Measurements from ENCODE around the gene NACA2.

DNA sequence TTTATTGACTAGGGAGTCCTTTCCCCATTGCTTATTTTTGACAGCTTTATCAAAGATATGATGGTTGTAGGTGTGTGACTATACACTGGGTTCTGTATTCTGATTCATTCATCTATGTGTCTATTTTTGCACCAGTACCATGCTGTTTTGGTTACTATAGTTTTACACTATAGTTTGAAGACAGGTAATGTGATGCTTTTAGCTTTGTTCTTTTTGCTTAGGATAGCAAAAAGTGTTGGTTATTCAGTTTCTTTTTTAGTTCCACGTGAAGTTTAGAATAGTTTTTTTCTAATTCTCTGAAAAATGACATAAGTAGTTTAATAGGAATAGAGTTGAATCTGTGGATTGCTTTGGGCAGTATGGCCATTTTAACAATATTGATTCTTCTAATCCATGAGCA, 50.1 kb downstream of the NACA2 start:
- TF ChIP-seq, protein P1, sequence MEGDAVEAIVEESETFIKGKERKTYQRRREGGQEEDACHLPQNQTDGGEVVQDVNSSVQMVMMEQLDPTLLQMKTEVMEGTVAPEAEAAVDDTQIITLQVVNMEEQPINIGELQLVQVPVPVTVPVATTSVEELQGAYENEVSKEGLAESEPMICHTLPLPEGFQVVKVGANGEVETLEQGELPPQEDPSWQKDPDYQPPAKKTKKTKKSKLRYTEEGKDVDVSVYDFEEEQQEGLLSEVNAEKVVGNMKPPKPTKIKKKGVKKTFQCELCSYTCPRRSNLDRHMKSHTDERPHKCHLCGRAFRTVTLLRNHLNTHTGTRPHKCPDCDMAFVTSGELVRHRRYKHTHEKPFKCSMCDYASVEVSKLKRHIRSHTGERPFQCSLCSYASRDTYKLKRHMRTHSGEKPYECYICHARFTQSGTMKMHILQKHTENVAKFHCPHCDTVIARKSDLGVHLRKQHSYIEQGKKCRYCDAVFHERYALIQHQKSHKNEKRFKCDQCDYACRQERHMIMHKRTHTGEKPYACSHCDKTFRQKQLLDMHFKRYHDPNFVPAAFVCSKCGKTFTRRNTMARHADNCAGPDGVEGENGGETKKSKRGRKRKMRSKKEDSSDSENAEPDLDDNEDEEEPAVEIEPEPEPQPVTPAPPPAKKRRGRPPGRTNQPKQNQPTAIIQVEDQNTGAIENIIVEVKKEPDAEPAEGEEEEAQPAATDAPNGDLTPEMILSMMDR (IDR thresholded peaks at IDR 0.05): no peak
- TF ChIP-seq NR3C1 (CRISPR knock-in tag; conservative IDR thresholded peaks at IDR 0.05; ENCODE audit: low read depth) (no peak), TCF7 (CRISPR knock-in tag; IDR thresholded peaks at IDR 0.05; ENCODE audit: low read depth) (no peak), JUN (CRISPR knock-in tag; IDR thresholded peaks at IDR 0.05) (no peak)
- TF ChIP-seq, protein P2, sequence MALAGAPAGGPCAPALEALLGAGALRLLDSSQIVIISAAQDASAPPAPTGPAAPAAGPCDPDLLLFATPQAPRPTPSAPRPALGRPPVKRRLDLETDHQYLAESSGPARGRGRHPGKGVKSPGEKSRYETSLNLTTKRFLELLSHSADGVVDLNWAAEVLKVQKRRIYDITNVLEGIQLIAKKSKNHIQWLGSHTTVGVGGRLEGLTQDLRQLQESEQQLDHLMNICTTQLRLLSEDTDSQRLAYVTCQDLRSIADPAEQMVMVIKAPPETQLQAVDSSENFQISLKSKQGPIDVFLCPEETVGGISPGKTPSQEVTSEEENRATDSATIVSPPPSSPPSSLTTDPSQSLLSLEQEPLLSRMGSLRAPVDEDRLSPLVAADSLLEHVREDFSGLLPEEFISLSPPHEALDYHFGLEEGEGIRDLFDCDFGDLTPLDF (CRISPR knock-in tag; IDR thresholded peaks at IDR 0.05): no peak
- TF ChIP-seq, protein P3, sequence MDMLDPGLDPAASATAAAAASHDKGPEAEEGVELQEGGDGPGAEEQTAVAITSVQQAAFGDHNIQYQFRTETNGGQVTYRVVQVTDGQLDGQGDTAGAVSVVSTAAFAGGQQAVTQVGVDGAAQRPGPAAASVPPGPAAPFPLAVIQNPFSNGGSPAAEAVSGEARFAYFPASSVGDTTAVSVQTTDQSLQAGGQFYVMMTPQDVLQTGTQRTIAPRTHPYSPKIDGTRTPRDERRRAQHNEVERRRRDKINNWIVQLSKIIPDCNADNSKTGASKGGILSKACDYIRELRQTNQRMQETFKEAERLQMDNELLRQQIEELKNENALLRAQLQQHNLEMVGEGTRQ (CRISPR knock-in tag; IDR thresholded peaks at IDR 0.05): no peak

All from WTC11 (cell line).